Retinal pigment epithelial cell (primary cell): ENCODE measurements around the gene NPAS3.

ENCODE experiments used
- DNase-seq: peaks from one replicate; pipeline ENCODE4 v3.0.0-alpha.2; 2010; ENCODE audit warnings: low read depth
- H3K4me3 ChIP-seq: 2 replicates; pipeline ENCODE4 v1.5.1; 2011; ENCODE audit warnings: mild to moderate bottlenecking, low read length, control low read depth, moderate library complexity
- CTCF ChIP-seq: conservative IDR thresholded peaks from 2 replicates; pipeline ENCODE4 v1.5.1; 2011; ENCODE audit warnings: low read depth, low read length, control low read depth, inconsistent platforms

Gene NPAS3

DNA sequence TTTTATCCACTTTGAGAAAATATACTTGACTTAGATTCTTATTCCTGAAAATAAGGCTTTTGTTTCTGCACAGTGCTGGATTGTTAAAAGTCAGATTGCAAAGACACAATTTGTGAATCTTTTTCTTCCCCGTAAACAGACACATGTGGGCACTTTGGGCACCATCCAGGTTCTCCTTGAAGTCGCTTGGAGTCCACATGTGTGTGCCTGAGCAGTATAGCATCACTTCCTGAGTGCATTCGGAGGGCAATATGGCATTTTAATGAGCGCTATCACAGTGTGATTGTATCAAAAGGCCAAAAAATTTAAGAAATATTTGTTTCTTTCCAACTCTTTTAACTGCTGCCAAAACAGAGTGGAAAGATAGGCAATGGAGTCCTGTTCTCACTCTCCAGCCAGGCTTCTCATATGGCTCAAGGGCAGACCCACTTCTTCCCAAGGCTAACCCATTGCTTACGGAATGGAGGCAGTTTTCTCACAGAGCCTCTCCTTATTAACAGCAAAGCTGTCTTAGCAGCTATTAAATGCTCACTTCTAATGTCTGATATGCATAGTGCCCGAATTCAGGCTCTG lies 615.1 kb downstream of the NPAS3 start:
- H3K4me3 ChIP-seq: no peak overlapping the region
- no peak for TF ChIP-seq CTCF
- no peak for DNase-seq

- no peak for DNase-seq
- H3K4me3 ChIP-seq: no peak overlapping the region
- TF ChIP-seq CTCF: no peak
These were observed 616.3 kb downstream of the NPAS3 start for GRCh38 chr14:33554988-33555387.

- H3K4me3 ChIP-seq: no peak overlapping the region
- TF ChIP-seq CTCF: no peak
- DNase-seq: no peak
These were observed 617.2 kb downstream of the NPAS3 start for GRCh38 chr14:33555710-33556350.

DNA sequence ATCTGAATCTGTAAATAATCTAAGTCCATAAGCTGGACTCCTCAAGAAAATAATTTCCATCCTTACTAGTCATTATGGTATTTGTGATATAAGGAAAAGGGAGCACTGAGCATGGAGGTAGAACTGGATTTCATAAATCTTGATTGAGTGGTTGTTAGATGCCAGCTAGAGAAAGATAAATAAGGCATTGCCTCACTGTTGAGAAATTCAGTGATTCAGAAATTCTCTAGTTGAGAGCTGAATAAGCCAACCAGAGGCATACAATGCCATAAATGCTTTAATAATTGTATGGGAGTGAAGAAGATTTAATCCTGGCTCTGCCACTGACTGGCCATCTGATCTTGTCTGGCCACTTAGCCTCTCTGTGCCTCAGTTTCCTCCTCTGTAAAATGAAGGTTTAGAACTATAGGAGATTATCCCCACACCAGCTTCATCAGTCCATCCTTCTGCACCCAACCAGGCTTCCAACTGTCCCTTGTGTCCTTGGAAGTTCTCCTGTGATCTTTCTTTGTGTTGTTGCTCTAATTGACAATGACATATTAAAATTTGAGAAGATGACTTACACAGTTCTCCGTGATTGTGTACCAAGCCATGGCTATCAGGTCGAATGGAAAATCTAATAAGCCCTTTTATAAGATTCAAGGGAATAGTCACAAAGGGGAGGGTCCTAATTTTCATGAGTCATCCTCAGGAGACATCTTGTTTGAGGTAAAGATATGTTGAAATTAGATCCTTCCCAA lies 617.9 kb downstream of the NPAS3 start:
- H3K4me3 ChIP-seq: no peak overlapping the region
- no peak for DNase-seq
- no peak for TF ChIP-seq CTCF

GRCh38 chr14:33560718-33561431 lies 622.2 kb downstream of the NPAS3 start:
- no peak for TF ChIP-seq CTCF
- no peak for DNase-seq
- H3K4me3 ChIP-seq: no peak overlapping the region

DNA sequence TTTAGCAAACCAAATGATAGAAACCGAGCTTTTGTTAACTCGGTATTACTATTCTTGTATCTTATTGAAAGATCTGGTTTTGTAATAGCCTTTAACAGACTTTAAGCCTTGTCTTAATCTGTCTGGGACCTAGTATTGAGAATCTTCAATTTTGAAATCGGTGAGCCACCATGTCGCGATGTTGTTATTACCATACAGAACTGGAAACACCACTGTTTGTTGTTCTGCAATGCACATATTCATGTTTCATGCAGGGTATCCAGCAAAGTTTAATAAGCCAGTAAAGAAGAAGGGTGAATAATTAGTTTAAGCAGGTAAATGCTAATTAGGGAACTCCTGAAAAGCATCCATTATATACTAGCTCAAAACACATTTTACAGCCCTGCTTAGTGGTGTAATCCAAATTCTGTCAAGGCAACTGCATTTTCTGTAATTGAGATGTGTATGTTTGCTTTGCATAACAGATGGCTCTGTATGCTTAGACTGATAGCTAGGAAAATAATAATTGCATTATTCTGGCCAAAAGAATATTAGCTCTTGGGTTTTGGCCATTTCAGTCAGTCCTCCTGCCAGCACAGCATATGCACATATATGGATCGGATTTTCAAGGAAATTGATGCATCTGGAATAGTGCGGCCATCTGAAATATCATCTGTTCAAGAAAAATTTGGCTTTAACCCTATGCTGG lies 623.0 kb downstream of the NPAS3 start:
- TF ChIP-seq CTCF: no peak
- H3K4me3 ChIP-seq: no peak overlapping the region
- DNase-seq: no peak
